Camera-type eye (tissue), 1 donor: ENCODE results near the gene IRGQ. TPM values are rescaled to one million over a fixed set of nuclear protein-coding genes. Genes with fewer than 3 reads are reported as not detected.

Experiments
- total RNA-seq: library from RNA; depleted of rRNA; stranded (reverse); fragments of >200 nt; gene quantifications from one replicate; pipeline ENCODE4 v1.2.3, GENCODE V29; 2014

The IRGQ gene
- total RNA-seq, result 55.9 TPM

GRCh38 chr19:43595999-43596841, at the start of gene IRGQ, which contains the start of gene ZNF576:
IRGQ (minus strand) TSS chr19:43596134; CDS start chr19:43595338, 796 bp downstream.
ZNF576 (plus strand) TSS chr19:43596595; CDS start chr19:43597109, 514 bp downstream.

GRCh38 chr19:43639519-43640423, 43.8 kb upstream of the IRGQ start, which contains the start of gene CADM4:
CADM4 (minus strand) TSS chr19:43639850; CDS start chr19:43639790, 60 bp downstream.

GRCh38 chr19:43619262-43620060, 23.5 kb upstream of the IRGQ start, which contains the start of gene ZNF428:
ZNF428 (minus strand) TSS chr19:43619629; CDS start chr19:43614304, 5,325 bp downstream.

GRCh38 chr19:43611788-43612187, 15.9 kb upstream of the IRGQ start, which contains the start of gene SRRM5:
SRRM5 (plus strand) TSS chr19:43612088; CDS start chr19:43612122, 34 bp downstream.

GRCh38 chr19:43575156-43575950, 20.6 kb downstream of the IRGQ start, which contains the start of the genes PINLYP and XRCC1:
PINLYP (plus strand) TSS chr19:43575801; CDS start chr19:43577192, 1,391 bp downstream.
XRCC1 (minus strand) TSS chr19:43575527; CDS start chr19:43575458, 69 bp downstream.

Other genes starting within 250 kb of the IRGQ start
- 4.5 TPM for gene CD177, start 242.4 kb downstream of the IRGQ start, total RNA-seq
- 0.55 TPM for gene TEX101, start 181.2 kb downstream of the IRGQ start, total RNA-seq
- 2.9 TPM for gene LYPD3, start 130.5 kb downstream of the IRGQ start, total RNA-seq
- gene PHLDB3, start 91.4 kb downstream of the IRGQ start, total RNA-seq, result 16.4 TPM
- gene ETHE1, start 68.9 kb downstream of the IRGQ start, total RNA-seq, result 24.4 TPM
- gene ZNF575, start 62.9 kb downstream of the IRGQ start, total RNA-seq, result 1.0 TPM
- 32.4 TPM for gene XRCC1, start 20.6 kb downstream of the IRGQ start, total RNA-seq
- gene PINLYP, start 20.3 kb downstream of the IRGQ start, total RNA-seq, result 10.1 TPM
- 16.3 TPM for gene ZNF576, start 461 bp upstream of the IRGQ start, total RNA-seq
- gene SRRM5, start 16.0 kb upstream of the IRGQ start, total RNA-seq, result not detected
- 43.9 TPM for gene ZNF428, start 23.5 kb upstream of the IRGQ start, total RNA-seq
- 44.0 TPM for gene CADM4, start 43.7 kb upstream of the IRGQ start, total RNA-seq
- gene PLAUR, start 74.0 kb upstream of the IRGQ start, total RNA-seq, result 9.2 TPM
- not detected for gene IRGC, start 119.9 kb upstream of the IRGQ start, total RNA-seq
- 21.7 TPM for gene SMG9, start 158.8 kb upstream of the IRGQ start, total RNA-seq
- 2.1 TPM for gene KCNN4, start 184.8 kb upstream of the IRGQ start, total RNA-seq
- gene LYPD5, start 206.3 kb upstream of the IRGQ start, total RNA-seq, result 2.6 TPM
- gene ZNF283, start 231.2 kb upstream of the IRGQ start, total RNA-seq, result 51.4 TPM